CD4-positive, alpha-beta T cell treated with Interleukin-4 for 4 hours (primary cell): ENCODE measurements around the gene GMPR2.

Experiments used
- DNase-seq: peaks from one replicate; pipeline ENCODE4 v3.0.0-alpha.2; 2020

Gene GMPR2

DNA sequence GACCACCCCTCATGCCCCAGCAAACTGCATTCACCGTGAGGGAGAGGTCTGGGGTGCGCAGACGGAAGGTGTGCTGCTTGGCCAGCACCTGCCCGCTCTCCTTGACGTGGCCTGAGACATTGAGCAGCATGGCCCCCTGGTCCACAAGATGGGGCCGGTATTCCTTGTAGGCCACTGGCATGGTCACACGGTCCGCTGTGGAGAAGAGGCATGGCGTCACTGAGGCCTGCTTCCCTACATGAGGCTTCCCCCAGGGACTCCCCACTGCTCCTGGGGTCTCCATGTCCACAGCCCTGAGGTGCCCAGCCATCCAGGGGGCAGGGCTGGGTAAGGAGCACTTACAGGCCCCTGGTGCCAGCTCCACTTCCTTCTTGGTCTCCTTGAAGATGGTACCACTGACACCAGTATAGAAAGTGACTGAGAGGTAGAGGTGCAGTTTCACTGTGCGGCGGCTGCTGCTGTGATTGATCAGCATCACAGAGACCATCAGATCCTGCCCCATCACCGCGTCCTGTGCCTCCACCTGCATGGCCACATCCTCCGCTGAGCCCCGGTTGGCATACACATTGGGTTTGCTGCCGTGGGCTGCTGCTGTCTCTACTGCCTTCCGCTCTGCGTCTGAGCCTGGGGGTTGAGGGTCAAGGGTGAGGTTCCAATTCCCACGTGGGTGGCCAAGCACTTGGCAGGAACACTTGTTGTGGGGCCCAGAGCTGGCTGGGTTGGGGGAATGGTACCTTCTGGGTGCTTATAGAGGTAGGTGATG is 22.1 kb downstream of the GMPR2 start:
- no peak for DNase-seq

DNA sequence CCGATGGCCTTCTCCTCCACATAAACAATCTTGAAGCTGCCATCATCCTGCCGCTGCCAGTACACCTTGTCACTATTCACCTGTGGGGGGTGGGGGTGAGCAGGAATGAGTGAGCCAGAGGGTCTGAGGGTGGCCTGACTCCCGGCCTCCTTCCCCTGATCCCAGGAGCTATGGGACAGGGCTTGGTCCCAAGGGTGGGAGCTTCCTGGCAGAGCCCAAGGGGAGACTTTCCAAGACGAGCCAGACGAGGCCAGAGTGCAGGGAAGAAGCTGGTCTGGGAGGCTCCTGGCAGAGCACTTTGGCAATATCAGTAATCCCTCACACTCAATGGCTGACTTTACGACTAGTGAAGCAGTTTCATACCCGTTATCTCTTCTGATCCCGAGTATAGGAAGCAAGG is 22.7 kb downstream of the GMPR2 start:
- no peak for DNase-seq

DNA sequence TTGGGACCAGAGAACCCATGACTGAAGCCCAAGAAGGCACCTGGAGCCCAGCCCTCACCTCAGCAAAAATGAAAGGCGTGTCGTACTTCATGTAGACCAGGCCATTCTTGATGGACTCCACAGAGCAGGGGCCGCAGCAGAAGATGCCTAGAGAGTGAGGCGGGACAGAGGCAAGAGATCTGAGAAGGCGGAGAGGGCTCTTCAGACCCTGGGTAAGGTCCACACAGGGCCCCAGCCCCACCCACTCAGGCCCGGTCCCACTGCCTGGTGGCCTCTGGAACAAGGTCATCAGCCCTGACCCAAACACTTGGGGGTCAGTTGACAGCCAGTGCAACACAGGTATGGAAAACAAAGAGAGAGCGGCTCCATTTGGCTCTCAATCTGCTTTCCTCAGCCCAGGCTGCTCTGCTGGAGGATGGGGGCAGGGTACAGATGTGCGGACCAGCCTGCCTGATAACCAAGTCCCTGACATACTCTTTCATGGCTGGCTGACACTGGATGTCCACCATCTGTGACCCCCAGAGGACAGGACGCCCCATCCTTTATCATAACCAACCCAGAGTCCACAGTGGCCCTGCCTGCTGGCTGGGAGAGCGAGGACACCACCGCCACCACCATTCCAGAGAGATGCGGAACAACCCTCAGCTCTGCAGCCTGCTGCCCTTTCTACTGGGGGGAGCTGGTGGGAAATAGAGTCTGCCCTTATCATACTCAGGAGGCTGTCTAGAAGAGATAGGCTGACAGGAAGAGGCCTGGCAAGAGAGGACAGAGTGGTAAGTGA is 23.4 kb downstream of the GMPR2 start:
- DNase-seq: no peak

DNA sequence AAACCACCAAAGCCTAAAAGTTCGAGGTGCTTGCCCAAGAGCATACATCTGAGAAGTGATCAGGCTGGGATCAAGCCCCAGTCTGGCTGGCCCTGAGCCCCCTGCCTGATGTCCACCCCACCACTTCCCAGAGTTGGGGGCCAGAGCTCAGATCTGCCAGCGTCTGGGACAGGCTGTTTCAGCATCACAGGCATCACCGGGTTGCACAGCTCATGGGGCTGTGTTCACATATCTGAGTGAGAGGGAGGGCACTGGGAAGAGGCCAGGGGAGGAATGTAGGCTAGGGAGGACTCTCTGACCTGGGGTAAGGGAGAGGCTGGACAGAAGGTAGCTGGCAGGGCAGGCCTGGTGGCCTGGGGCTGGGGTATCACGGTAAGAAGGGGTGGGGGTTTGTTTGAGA is 24.2 kb downstream of the GMPR2 start:
- DNase-seq: no peak

DNA sequence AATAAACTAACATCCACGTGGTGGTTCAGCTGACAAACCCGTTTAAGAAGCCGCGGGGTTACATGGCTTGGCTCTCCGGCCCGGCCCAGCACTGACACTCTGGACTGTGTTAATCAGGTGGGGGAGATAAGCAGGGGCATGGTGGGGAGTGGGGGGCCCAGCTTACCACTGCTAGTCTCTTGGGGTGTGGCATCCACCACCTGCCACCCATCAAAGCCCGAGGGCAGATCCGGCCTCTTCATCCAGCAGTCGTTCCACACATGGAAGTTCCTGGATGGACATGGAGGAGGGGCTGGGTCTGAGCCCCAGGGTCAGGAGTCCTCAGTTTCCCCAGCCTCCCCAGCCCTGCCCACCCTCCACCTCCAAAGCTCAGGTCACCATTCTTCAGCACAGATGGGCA is 25.4 kb downstream of the GMPR2 start:
- no peak for DNase-seq

DNA sequence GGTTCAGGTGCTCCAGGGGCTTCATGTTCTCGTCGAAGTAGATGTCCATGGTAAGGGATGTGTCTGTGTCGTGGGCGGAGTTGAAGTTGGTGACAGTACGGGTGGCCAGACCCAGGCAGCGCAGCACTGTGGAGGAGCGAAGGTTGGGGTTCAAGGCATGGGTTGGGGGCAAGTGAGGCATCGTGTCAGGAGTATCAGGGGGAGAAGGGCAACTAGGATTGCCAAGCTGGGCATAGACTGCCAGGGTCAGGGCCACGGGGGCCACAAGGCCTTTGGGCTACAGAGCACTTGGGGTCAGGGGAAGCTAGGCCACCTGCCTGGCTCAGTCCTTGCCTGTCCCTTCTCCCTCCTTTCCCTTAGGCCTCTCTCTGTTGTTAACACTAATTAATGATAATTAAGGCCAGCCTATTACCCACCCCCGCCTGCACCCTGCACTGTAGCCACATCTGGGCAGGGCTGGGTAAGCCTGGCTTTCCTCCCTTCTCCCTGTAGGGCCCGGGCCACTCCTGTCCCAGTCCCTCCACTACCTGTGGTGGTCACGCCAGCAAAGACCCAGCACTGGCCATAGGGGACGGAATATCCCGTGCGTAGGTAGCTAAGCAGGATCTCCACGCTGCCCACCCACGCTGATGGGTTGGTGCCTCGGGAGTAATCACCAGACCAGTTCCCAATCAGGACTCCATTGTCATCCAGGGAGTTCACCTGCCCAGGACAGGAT is 26.0 kb downstream of the GMPR2 start:
- no peak for DNase-seq

GRCh38 chr14:24259282-24260025 is 26.7 kb downstream of the GMPR2 start:
- DNase-seq: no peak

- DNase-seq: no peak
Observed at GRCh38 chr14:24260026-24260779, 27.5 kb downstream of the GMPR2 start.

GRCh38 chr14:24260780-24261157 is 28.0 kb downstream of the GMPR2 start:
- no peak for DNase-seq

DNA sequence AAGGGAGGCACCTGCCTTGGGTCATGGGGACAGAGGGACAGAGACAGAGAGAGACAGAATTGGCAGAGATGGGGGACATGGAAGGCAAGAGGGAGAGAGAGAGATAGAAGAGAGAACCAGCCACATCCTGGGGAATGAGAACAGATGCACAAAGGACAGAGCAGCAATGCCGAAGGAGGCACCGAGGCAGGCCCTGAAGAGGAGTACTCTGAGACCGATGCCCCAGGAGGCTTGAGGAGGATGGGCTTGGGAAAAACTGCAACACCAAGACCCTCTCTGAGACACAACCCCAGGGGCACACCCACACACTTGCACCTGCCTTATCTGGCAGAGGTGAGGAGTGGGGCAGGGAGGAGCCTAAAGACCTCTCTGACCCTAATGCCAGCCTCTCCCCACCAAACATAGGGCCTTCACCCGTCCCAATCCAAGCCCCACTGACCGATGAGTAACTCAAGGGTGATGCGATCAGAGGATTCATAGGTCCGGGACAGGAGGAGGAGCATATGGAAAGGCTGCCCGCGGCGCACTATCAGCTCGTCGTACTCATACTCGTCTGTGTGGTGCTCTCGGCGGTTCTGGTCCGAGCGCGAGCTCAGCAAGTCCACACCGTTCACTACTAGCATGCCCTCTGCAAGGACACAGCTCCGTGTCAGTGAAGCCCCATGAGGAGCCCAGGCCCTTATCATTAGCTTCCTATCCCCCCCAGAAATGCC is 28.7 kb downstream of the GMPR2 start:
- no peak for DNase-seq

- DNase-seq: no peak
Observed at GRCh38 chr14:24261969-24262327, 29.2 kb downstream of the GMPR2 start.

GRCh38 chr14:24262821-24263733 is 30.3 kb downstream of the GMPR2 start, which contains the start of gene TGM1:
Gene TGM1, minus strand, starts transcription at chr14:24263177. Its CDS starts 825 bp downstream, at chr14:24262352.
- DNase-seq: no peak

- no peak for DNase-seq
Observed at GRCh38 chr14:24263848-24264247, 31.1 kb downstream of the GMPR2 start.

GRCh38 chr14:24264298-24264697 is 31.6 kb downstream of the GMPR2 start:
- DNase-seq: no peak

DNA sequence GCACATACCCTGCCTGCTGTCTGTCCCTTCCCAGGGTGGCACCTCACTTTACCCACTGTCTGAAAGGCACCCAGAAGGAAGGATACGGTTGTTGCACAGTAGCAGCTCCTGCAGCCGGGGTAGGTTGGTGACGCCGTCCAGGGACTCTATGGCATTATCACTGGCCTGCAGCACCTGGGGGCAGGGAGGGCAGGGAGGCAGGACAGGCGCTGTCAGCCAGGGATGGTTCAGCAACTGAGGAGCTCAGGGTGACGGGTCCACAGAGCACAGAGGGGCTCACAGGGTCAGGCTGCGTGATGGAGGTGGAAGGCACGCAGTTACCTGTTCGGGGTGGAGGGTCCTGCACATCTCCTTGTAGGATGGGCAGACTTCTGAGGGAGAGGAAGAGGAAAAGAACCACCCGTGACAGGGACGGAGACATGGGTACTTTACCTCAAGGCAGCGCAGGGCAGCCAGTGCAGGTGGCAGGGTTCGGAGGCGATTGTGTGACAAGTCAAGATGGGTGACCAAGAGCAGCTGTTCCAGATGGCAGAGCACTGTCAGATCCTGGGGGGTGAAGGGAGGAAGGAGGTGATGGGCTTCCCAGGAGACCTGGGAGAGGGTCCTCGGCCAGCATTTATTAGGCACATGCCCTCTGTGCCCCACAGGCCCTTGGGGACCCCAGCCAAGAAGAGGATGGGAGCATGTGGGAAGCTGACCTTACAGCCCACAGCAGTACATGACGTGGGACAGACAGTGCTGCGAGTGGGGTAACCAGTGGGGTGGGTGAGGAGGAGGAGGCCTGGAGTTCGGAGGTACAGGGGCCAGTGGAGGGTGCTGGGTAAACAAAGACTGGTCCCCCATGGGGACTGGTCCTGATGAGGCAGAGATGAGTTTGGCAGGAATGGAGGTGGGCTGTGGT is 33.9 kb downstream of the GMPR2 start:
- DNase-seq: no peak

DNA sequence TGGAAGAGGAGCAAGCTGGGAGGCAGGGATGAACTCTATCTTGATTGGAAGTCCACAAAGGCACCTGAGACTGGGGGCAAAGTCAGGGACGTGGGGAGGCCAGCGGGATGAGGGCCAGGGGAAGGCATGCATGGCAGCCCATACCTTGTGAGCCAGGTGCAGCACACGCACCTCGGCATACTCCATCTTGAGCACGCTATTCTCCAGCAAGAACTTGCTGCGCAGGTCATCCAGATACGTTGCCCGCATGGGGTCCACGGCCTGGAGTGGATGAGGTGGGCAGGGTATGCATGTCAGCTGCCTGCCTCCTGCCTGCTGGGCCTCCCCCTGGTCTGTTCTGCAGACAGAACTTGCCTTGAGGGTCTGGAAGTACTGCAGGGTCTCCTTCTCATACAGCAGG is 34.8 kb downstream of the GMPR2 start:
- DNase-seq: no peak

DNA sequence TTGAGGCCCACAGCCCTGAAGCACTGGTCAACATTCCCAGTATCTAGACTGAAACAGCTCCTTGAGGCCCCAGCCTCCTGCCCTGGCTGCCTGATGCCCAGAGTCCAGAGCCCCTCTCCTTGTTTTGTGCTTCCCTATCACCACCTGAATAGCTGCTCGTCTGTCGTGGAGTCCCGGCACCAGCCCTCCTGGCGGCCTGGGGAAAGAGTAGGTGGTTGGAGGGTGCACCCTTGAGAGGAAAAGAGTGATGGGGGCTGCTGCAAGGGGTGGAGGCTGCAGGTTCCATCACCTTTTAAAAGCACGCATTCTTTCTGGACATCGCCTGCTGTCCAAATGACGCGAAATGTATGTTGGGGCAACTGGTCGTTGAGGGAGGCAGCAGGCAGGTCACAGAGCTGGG is 35.5 kb downstream of the GMPR2 start:
- no peak for DNase-seq

- no peak for DNase-seq
Observed at GRCh38 chr14:24269368-24269767, 36.6 kb downstream of the GMPR2 start.

DNA sequence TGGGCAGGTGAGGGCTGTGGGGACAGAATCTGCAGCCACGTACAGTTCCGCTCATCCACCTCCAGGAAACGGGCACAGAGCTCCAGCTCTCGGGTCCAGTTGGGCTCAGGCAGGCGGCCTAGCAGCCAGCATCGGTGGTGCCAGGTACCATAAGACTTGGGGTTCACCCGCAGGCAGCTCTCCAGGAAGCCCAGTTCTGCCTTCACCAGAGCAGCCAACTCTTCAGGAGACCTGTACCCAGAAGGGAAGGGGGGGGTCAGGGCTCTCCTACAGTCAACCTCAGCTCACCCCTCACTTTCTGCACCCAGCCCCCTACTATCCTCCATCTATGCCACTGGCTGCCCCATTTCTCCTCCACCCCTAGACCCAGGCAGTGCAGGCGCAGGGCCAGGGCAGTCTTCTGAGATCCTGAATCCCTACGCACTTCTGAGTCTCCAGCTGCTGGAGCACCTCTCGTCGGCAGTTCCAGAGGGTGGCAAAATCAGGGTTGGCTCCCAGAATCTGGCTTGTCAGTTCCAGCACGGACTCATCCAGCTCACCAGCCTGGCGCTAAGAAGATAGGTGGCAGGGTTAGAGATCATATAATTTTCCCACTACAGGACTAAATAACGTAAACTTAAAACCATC is 37.3 kb downstream of the GMPR2 start:
- no peak for DNase-seq
